ENCODE data around the gene B3GALNT2.

The B3GALNT2 gene

GRCh38 chr1:235454021-235454420, 50.2 kb downstream of the B3GALNT2 start:
- DNase-seq (ENCODE audit: low spot score): no peak

- DNase-seq (ENCODE audit: low spot score): no peak
Observed at GRCh38 chr1:235450886-235451483, 53.3 kb downstream of the B3GALNT2 start.

- no peak for DNase-seq (ENCODE audit: low spot score)
Observed at GRCh38 chr1:235450433-235450832, 53.8 kb downstream of the B3GALNT2 start.

- no peak for DNase-seq (ENCODE audit: low spot score)
Observed at GRCh38 chr1:235448616-235449015, 55.6 kb downstream of the B3GALNT2 start.

GRCh38 chr1:235442788-235443429, 61.3 kb downstream of the B3GALNT2 start:
- DNase-seq (ENCODE audit: low spot score): peak; percentile 45

GRCh38 chr1:235441159-235441685, 63.0 kb downstream of the B3GALNT2 start:
- DNase-seq (ENCODE audit: low spot score): no peak

GRCh38 chr1:235434001-235434400, 70.3 kb downstream of the B3GALNT2 start:
- no peak for DNase-seq (ENCODE audit: low spot score)

GRCh38 chr1:235430991-235431390, 73.3 kb downstream of the B3GALNT2 start:
- no peak for DNase-seq (ENCODE audit: low spot score)

- no peak for DNase-seq (ENCODE audit: low spot score)
Observed at GRCh38 chr1:235429143-235429542, 75.1 kb downstream of the B3GALNT2 start.

GRCh38 chr1:235427447-235427846, 76.8 kb downstream of the B3GALNT2 start:
- DNase-seq (ENCODE audit: low spot score): no peak

GRCh38 chr1:235426680-235427079, 77.6 kb downstream of the B3GALNT2 start:
- no peak for DNase-seq (ENCODE audit: low spot score)

GRCh38 chr1:235426143-235426542, 78.1 kb downstream of the B3GALNT2 start:
- DNase-seq (ENCODE audit: low spot score): no peak

GRCh38 chr1:235425357-235425756, 78.9 kb downstream of the B3GALNT2 start:
- no peak for DNase-seq (ENCODE audit: low spot score)

- DNase-seq (ENCODE audit: low spot score): no peak
Observed at GRCh38 chr1:235424092-235424491, 80.2 kb downstream of the B3GALNT2 start.

- DNase-seq (ENCODE audit: low spot score): no peak
Observed at GRCh38 chr1:235423214-235423652, 81.0 kb downstream of the B3GALNT2 start.

GRCh38 chr1:235421751-235422150, 82.5 kb downstream of the B3GALNT2 start:
- DNase-seq (ENCODE audit: low spot score): no peak

- peak; percentile 88 for DNase-seq (ENCODE audit: low spot score)
Observed at GRCh38 chr1:235417086-235417697, 87.1 kb downstream of the B3GALNT2 start.

- no peak for DNase-seq (ENCODE audit: low spot score)
Observed at GRCh38 chr1:235416662-235417049, 87.6 kb downstream of the B3GALNT2 start.

GRCh38 chr1:235415008-235415904, 89.0 kb downstream of the B3GALNT2 start:
- peak; percentile 81 for DNase-seq (ENCODE audit: low spot score)

GRCh38 chr1:235411489-235412486, 92.5 kb downstream of the B3GALNT2 start:
- no peak for DNase-seq (ENCODE audit: low spot score)

GRCh38 chr1:235410467-235410866, 93.8 kb downstream of the B3GALNT2 start:
- no peak for DNase-seq (ENCODE audit: low spot score)
